HepG2 (cell line): ENCODE measurements around the gene RASGRP1. TPM values are rescaled to one million over a fixed set of nuclear protein-coding genes. Genes with fewer than 3 reads are reported as not detected.

Experiments used
- ATAC-seq: fragments of 200-7000 bp; cut with Tn5 transposase; 3 replicates; pipeline ENCODE4 v1.9.1; 2020; ENCODE audit warnings: mild to moderate bottlenecking, moderate library complexity
- BruUV-seq: library from RNA; stranded (reverse); fragments of 400-500 nt; replicated peaks from 2 replicates; lab custom pipeline; 2021; lab: Mats Ljungman, UMichigan
- CTCF ChIA-PET: fragments of 300-600 bp; formaldehyde crosslinking; extraction: SDS; loops from one replicate; lab custom pipeline; 2021; ENCODE audit warnings: low total read pairs, inconsistent platforms, low intra/inter-chr PET ratio; lab: Yijun Ruan, JAX
- POLR2A ChIA-PET: fragments of 350-600 bp; sonication (Branson Sonifier 250); formaldehyde crosslinking; loops from one replicate; lab custom pipeline; 2020; ENCODE audit warnings: antibody characterized with exemption, inconsistent platforms; lab: Yijun Ruan, JAX
- DNase-seq: peaks from one replicate; pipeline ENCODE4 v3.0.0-alpha.2; 2015; ENCODE audit warnings: low spot score
- FAIRE-seq: peaks from 3 replicates; lab custom pipeline; 2011; peaks lifted over from hg19 to GRCh38; lab: Jason Lieb, UNC
- H2AFZ ChIP-seq: one replicate; pipeline ENCODE4 v1.6.1; 2011; ENCODE audit warnings: low read length, inconsistent platforms
- H3K27ac ChIP-seq: fragments of 300-600 bp; 3 replicates; pipeline ENCODE4 v1.8.0; 2011; ENCODE audit warnings: mixed run types, mild to moderate bottlenecking, mixed read lengths, low read length, inconsistent platforms; ENCODE audit not compliant: insufficient read depth; ENCODE audit errors: extremely low read length
- H3K27me3 ChIP-seq, 2 experiments: fragments of 200-600 bp in 1 of 2; 2 replicates in 1 of 2; 3 replicates in 1 of 2; pipeline versions ENCODE4 v1.6.0 to v1.8.0; 2011; ENCODE audit warnings: low read length in 2 of 2, mild to moderate bottlenecking in 2 of 2, moderate library complexity in 2 of 2, inconsistent platforms in 1 of 2; ENCODE audit not compliant: insufficient read depth in 2 of 2, control insufficient read depth in 1 of 2
- H3K36me3 ChIP-seq, 2 experiments: fragments of 200-600 bp in 1 of 2; replicated peaks in 1 of 2; 2 replicates in 1 of 2; 3 replicates in 1 of 2; pipeline versions ENCODE4 v1.5.1 to v1.8.0; 2011; ENCODE audit warnings: low read length in 2 of 2, inconsistent platforms in 1 of 2; ENCODE audit not compliant: insufficient read depth in 2 of 2, control insufficient read depth in 1 of 2
- H3K4me1 ChIP-seq: 2 replicates; pipeline ENCODE4 v1.5.1; 2012; ENCODE audit warnings: low read length, inconsistent platforms; ENCODE audit not compliant: insufficient read depth
- H3K4me2 ChIP-seq: 2 replicates; pipeline ENCODE4 v1.6.0; 2011; ENCODE audit warnings: low read depth, low read length, inconsistent platforms
- H3K4me3 ChIP-seq, 3 experiments: fragments of 200-600 bp in 1 of 3; sonication (generic), shearing (Covaris generic) in 1 of 3; replicated peaks in 1 of 3; 2 replicates each; pipeline ENCODE4 v1.5.1; 2011 to 2016; ENCODE audit warnings: low read length in 3 of 3, inconsistent platforms in 2 of 3, low read depth in 2 of 3, mild to moderate bottlenecking in 2 of 3, control low read depth in 1 of 3, mixed read lengths in 1 of 3; ENCODE audit not compliant: insufficient read depth in 1 of 3
- H3K79me2 ChIP-seq: one replicate; pipeline ENCODE4 v1.6.1; 2011; ENCODE audit warnings: low read length, inconsistent platforms; ENCODE audit not compliant: insufficient read depth
- H3K9ac ChIP-seq: 2 replicates; pipeline ENCODE4 v1.6.0; 2011; ENCODE audit warnings: mild to moderate bottlenecking, low read depth, low read length, inconsistent platforms; ENCODE audit not compliant: insufficient read depth
- H3K9me3 ChIP-seq: 2 replicates; pipeline ENCODE4 v1.5.1; 2012; ENCODE audit warnings: mild to moderate bottlenecking, low read length
- H4K20me1 ChIP-seq: 2 replicates; pipeline ENCODE4 v1.6.0; 2011; ENCODE audit warnings: inconsistent platforms, mild to moderate bottlenecking, low read length, moderate library complexity; ENCODE audit not compliant: insufficient read depth
- HES4 ChIP-seq: sonication (generic); formaldehyde crosslinking; IDR thresholded peaks from 2 replicates; pipeline ENCODE4 v1.9.0; 2021; ENCODE audit warnings: mild to moderate bottlenecking, missing genetic modification reagents, borderline replicate concordance
- PAF1 ChIP-seq: IDR thresholded peaks from 2 replicates; pipeline ENCODE4 v1.6.1; 2016; ENCODE audit warnings: missing genetic modification reagents, missing compliant biosample characterization
- RFX5 ChIP-seq: IDR thresholded peaks from 2 replicates; pipeline ENCODE4 v1.6.1; 2011; ENCODE audit warnings: low read depth, low read length, improper control_type of control experiment
- SNAPC2 ChIP-seq: sonication (generic); formaldehyde crosslinking; IDR thresholded peaks from 2 replicates; pipeline ENCODE4 v1.8.1; 2022; ENCODE audit warnings: mild to moderate bottlenecking, missing genetic modification reagents
- STAG1 ChIP-seq: sonication (generic); formaldehyde crosslinking; IDR thresholded peaks from 2 replicates; pipeline ENCODE4 v1.4.0; 2020; ENCODE audit warnings: missing genetic modification reagents
- ZNF510 ChIP-seq: sonication (generic); formaldehyde crosslinking; IDR thresholded peaks from 2 replicates; pipeline ENCODE4 v1.4.0; 2020; ENCODE audit warnings: low read depth, mild to moderate bottlenecking, missing genetic modification reagents
- ZNF563 ChIP-seq: sonication (generic); formaldehyde crosslinking; IDR thresholded peaks from 2 replicates; pipeline ENCODE4 v1.8.0; 2022; ENCODE audit warnings: mild to moderate bottlenecking, moderate library complexity, missing genetic modification reagents
- ZNF841 ChIP-seq: sonication (generic); formaldehyde crosslinking; IDR thresholded peaks from 2 replicates; pipeline ENCODE4 v1.8.1; 2023; ENCODE audit warnings: missing genetic modification reagents, borderline replicate concordance
- WGBS: methylation state at CpG from one replicate; pipeline ENCODE4 v1.1.6; 2017; ENCODE audit warnings: low lambda C conversion rate; 5-methylcytosine and 5-hydroxymethylcytosine counted together
- in situ Hi-C: cut with HindIII; loops from 2 replicates; pipeline ENCODE4 v1.10.0; 2017; ENCODE audit warnings: low pct_unique_long_range_greater_than_20kb; ENCODE audit not compliant: extremely low pct_ligation_motif_present
- intact Hi-C: fragments of 100-400 bp; cut with micrococcal nuclease; formaldehyde crosslinking; loops from one replicate; pipeline ENCODE4 v1.10.0; 2022; ENCODE audit not compliant: unreplicated experiment
- polyA plus RNA-seq, 8 experiments: library from polyadenylated mRNA; depleted of rRNA in 3 of 8; stranded (reverse) in 7 of 8; unstranded in 1 of 8; fragments of >200 nt; fragmentation: Illumina TruSeq in 4 of 8; extraction: Trizol in 4 of 8; gene quantifications; 2 replicates each; pipeline versions ENCODE4 v1.2.1 to v1.2.3, GENCODE V29; 2011 to 2016; ENCODE audit warnings: low read depth in 4 of 8, missing spikeins in 1 of 8, mixed read lengths in 1 of 8; ENCODE audit not compliant: insufficient read depth in 1 of 8
- total RNA-seq, 5 experiments: library from RNA; depleted of rRNA; stranded (reverse); fragments of >200 nt; fragmentation: Illumina TruSeq; extraction: Trizol; gene quantifications; 2 replicates each; pipeline ENCODE4 v1.2.3, GENCODE V29; 2016; ENCODE audit warnings: low read depth in 1 of 5
- TF ChIP-seq, protein P1 (sequence below): sonication (generic); formaldehyde crosslinking; IDR thresholded peaks from 2 replicates; pipeline ENCODE4 v1.8.1; 2023; ENCODE audit warnings: missing genetic modification reagents, mild to moderate bottlenecking, borderline replicate concordance
- TF ChIP-seq, protein P2 (sequence below): sonication (generic); formaldehyde crosslinking; IDR thresholded peaks from 2 replicates; pipeline ENCODE4 v1.4.0; 2020; ENCODE audit warnings: missing genetic modification reagents; ENCODE audit errors: not compliant biosample characterization
- TF ChIP-seq, protein P3 (sequence below): sonication (generic); formaldehyde crosslinking; IDR thresholded peaks from 2 replicates; pipeline ENCODE4 v1.4.0; 2020; ENCODE audit warnings: missing genetic modification reagents
- TF ChIP-seq, protein P4 (sequence below): sonication (generic); formaldehyde crosslinking; conservative IDR thresholded peaks from 2 replicates; pipeline ENCODE4 v1.8.0; 2022; ENCODE audit warnings: low read depth, missing genetic modification reagents
- TF ChIP-seq, protein P5 (sequence below): sonication (generic); formaldehyde crosslinking; IDR thresholded peaks from 2 replicates; pipeline ENCODE4 v1.5.1; 2020; ENCODE audit warnings: missing genetic modification reagents, mild to moderate bottlenecking, borderline replicate concordance

The RASGRP1 gene
- total and polyA plus RNA-seq, 2 of the 13 experiments (the other 11 are each of a cell fraction or from before 2014, with no cell fraction given), result 0.07 TPM; not detected in 1

DNA sequence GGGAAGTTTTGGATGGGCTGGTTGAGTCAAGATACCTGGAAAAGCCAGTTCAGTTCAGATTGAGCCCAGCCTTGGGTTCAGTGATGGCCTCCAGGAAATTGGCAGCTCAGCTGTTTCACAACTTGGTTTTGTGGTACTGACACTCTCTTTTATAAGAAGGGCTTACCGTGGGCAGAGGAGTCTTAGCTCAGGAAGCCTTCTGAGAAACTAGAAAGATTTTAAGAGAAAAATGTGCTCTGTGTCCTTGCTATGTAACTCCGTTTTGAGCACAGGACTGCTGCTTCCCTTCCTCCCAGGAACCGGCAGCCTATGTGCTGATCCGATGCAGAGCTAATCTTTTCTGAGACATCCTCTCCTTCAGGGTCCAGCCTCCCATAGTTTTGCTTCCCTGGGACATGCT is 46.6 kb upstream of the RASGRP1 start:
- no peaks in the 10 kb centered on the region for H3K9me3 ChIP-seq
- DNase-seq (no peak), ATAC-seq (no peak), FAIRE-seq (no peak)
- H2AFZ ChIP-seq, result no peak overlapping the region
- intact Hi-C loops, result no loop called here
- no peak overlapping the region for H3K4me3 ChIP-seq
- TF ChIP-seq RFX5 (no peak), ZNF510 (CRISPR knock-in tag) (no peak), ZNF563 (CRISPR knock-in tag) (no peak)
- TF ChIP-seq, protein P1, sequence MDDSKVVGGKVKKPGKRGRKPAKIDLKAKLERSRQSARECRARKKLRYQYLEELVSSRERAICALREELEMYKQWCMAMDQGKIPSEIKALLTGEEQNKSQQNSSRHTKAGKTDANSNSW (CRISPR knock-in tag), result no peak
- no peaks in the 10 kb centered on the region for H4K20me1 ChIP-seq
- H3K4me1 ChIP-seq, result no peaks in the 10 kb centered on the region
- POLR2A ChIA-PET, result no interaction called here
- in situ Hi-C loops, result no loop called here
- BruUV-seq, result no TSS peak
- WGBS, result 14% methylated on average over 3 of the region's 4 CpGs
- no peak overlapping the region for H3K4me2 ChIP-seq
- peaks cover 2 to 17% of the 10 kb centered on the region in 2 experiments; a peak in 2 of 5 replicates for H3K27me3 ChIP-seq
- H3K27ac ChIP-seq, result no peak overlapping the region
- no peaks in the 10 kb centered on the region for H3K79me2 ChIP-seq
- no peak overlapping the region for H3K9ac ChIP-seq
- CTCF ChIA-PET, result no interaction called here
- H3K36me3 ChIP-seq, result no peaks in the 10 kb centered on the region

DNA sequence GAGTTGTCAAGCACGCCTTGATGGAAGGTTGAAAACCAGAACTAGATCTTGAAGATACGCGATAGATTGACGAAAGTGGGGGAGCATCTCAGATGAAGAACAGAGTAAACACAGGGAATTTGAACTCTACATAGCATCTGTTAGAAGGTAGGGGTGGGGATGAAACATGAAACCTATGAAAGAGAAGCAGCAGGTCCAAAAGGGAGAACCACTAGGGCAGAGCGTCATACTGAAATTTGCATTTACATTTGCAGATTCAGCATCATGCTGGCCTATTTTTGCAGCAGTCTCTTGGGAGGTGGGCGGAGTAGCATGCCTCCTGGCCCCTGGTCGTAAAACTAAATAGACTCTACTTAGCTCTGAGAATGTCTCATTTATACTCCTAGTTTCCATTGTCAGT is 46.1 kb upstream of the RASGRP1 start:
- no peak overlapping the region for H3K4me2 ChIP-seq
- in situ Hi-C loops, result no loop called here
- no peak overlapping the region for H3K9ac ChIP-seq
- no peaks in the 10 kb centered on the region for H3K4me1 ChIP-seq
- H3K79me2 ChIP-seq, result no peaks in the 10 kb centered on the region
- no peak overlapping the region for H3K4me3 ChIP-seq
- no peaks in the 10 kb centered on the region for H4K20me1 ChIP-seq
- H3K36me3 ChIP-seq, result no peaks in the 10 kb centered on the region
- POLR2A ChIA-PET, result no interaction called here
- intact Hi-C loops, result no loop called here
- H3K9me3 ChIP-seq, result no peaks in the 10 kb centered on the region
- no peak for ATAC-seq
- DNase-seq, result no peak
- FAIRE-seq, result no peak
- no peak overlapping the region for H2AFZ ChIP-seq
- peaks cover 2 to 17% of the 10 kb centered on the region in 2 experiments; a peak in 2 of 5 replicates for H3K27me3 ChIP-seq
- CTCF ChIA-PET, result no interaction called here
- WGBS, result 48% methylated on average over 7 of the region's 7 CpGs
- H3K27ac ChIP-seq, result no peak overlapping the region
- BruUV-seq, result no TSS peak
- TF ChIP-seq, protein P2, sequence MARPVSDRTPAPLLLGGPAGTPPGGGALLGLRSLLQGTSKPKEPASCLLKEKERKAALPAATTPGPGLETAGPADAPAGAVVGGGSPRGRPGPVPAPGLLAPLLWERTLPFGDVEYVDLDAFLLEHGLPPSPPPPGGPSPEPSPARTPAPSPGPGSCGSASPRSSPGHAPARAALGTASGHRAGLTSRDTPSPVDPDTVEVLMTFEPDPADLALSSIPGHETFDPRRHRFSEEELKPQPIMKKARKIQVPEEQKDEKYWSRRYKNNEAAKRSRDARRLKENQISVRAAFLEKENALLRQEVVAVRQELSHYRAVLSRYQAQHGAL (CRISPR knock-in tag), result no peak
- TF ChIP-seq STAG1 (CRISPR knock-in tag), result no peak
- TF ChIP-seq PAF1, result no peak
- no peak for TF ChIP-seq HES4 (CRISPR knock-in tag)
- TF ChIP-seq, protein P3, sequence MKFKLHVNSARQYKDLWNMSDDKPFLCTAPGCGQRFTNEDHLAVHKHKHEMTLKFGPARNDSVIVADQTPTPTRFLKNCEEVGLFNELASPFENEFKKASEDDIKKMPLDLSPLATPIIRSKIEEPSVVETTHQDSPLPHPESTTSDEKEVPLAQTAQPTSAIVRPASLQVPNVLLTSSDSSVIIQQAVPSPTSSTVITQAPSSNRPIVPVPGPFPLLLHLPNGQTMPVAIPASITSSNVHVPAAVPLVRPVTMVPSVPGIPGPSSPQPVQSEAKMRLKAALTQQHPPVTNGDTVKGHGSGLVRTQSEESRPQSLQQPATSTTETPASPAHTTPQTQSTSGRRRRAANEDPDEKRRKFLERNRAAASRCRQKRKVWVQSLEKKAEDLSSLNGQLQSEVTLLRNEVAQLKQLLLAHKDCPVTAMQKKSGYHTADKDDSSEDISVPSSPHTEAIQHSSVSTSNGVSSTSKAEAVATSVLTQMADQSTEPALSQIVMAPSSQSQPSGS (CRISPR knock-in tag), result no peak
- no peak for TF ChIP-seq ZNF841
- TF ChIP-seq SNAPC2 (CRISPR knock-in tag), result no peak
- TF ChIP-seq, protein P4, sequence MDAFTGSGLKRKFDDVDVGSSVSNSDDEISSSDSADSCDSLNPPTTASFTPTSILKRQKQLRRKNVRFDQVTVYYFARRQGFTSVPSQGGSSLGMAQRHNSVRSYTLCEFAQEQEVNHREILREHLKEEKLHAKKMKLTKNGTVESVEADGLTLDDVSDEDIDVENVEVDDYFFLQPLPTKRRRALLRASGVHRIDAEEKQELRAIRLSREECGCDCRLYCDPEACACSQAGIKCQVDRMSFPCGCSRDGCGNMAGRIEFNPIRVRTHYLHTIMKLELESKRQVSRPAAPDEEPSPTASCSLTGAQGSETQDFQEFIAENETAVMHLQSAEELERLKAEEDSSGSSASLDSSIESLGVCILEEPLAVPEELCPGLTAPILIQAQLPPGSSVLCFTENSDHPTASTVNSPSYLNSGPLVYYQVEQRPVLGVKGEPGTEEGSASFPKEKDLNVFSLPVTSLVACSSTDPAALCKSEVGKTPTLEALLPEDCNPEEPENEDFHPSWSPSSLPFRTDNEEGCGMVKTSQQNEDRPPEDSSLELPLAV (CRISPR knock-in tag), result no peak
- TF ChIP-seq, protein P5, sequence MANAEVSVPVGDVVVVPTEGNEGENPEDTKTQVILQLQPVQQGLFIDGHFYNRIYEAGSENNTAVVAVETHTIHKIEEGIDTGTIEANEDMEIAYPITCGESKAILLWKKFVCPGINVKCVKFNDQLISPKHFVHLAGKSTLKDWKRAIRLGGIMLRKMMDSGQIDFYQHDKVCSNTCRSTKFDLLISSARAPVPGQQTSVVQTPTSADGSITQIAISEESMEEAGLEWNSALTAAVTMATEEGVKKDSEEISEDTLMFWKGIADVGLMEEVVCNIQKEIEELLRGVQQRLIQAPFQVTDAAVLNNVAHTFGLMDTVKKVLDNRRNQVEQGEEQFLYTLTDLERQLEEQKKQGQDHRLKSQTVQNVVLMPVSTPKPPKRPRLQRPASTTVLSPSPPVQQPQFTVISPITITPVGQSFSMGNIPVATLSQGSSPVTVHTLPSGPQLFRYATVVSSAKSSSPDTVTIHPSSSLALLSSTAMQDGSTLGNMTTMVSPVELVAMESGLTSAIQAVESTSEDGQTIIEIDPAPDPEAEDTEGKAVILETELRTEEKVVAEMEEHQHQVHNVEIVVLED (CRISPR knock-in tag), result no peak
